ENCODE data around the gene MYOCD.

The MYOCD gene

GRCh38 chr17:12759090-12759489 is 93.4 kb downstream of the MYOCD start:
- CTCF ChIA-PET = no interaction called here

GRCh38 chr17:12765548-12765947 is 99.9 kb downstream of the MYOCD start:
- POLR2A ChIA-PET = no interaction called here
- Histone ChIP-seq H3K9me3 (ENCODE audit: control insufficient read depth, insufficient read depth, low read depth, low read length) (no peaks in the 10 kb centered on the region), H3K27ac (ENCODE audit: extremely low read depth, low read depth, low read length) (no peak overlapping the region), H3K4me3 (ENCODE audit: low read depth, low read length) (no peak overlapping the region), H3K4me1 (ENCODE audit: control insufficient read depth, insufficient read depth, low read length) (peaks cover 6% of the 10 kb centered on the region; the same call in 1 of the 2 replicates), H3K36me3 (ENCODE audit: control insufficient read depth in 2 of 2, insufficient read depth in 1 of 2, low read length in 2 of 2) (no peaks in the 10 kb centered on the region)
- CTCF ChIA-PET = interaction anchor here (0.6 to 1.8 kb wide), 5 partner anchors 24 to 182 kb away, joined by 3 to 10 read pairs (median 4); no protein-coding TSS in a partner anchor
- no peak for TF ChIP-seq ZNF561 (tag by site-specific recombination; IDR thresholded peaks at IDR 0.05; ENCODE audit: borderline replicate concordance)
- TF ChIP-seq, protein P1, sequence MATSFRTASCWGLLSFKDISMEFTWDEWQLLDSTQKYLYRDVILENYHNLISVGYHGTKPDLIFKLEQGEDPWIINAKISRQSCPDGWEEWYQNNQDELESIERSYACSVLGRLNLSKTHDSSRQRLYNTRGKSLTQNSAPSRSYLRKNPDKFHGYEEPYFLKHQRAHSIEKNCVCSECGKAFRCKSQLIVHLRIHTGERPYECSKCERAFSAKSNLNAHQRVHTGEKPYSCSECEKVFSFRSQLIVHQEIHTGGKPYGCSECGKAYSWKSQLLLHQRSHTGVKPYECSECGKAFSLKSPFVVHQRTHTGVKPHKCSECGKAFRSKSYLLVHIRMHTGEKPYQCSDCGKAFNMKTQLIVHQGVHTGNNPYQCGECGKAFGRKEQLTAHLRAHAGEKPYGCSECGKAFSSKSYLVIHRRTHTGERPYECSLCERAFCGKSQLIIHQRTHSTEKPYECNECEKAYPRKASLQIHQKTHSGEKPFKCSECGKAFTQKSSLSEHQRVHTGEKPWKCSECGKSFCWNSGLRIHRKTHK (tag by site-specific recombination; IDR thresholded peaks at IDR 0.05) = no peak
- no peak for TF ChIP-seq ZNF23 (tag by site-specific recombination; IDR thresholded peaks at IDR 0.05; ENCODE audit: borderline replicate concordance)
- no peak for TF ChIP-seq ZNF274 (IDR thresholded peaks at IDR 0.05; ENCODE audit: low read length)
- TF ChIP-seq ZNF274 (tag by site-specific recombination; IDR thresholded peaks at IDR 0.05; ENCODE audit: borderline replicate concordance) = no peak
- TF ChIP-seq KLF16 (tag by site-specific recombination; IDR thresholded peaks at IDR 0.05) = no peak
- no peak for TF ChIP-seq ZNF518A (tag by site-specific recombination; conservative IDR thresholded peaks at IDR 0.05; ENCODE audit: low read depth)
- no peak for TF ChIP-seq ZBTB44 (tag by site-specific recombination; IDR thresholded peaks at IDR 0.05)
- no peak for TF ChIP-seq ZNF354C (tag by site-specific recombination; IDR thresholded peaks at IDR 0.05; ENCODE audit: borderline replicate concordance, low read depth)
- TF ChIP-seq ZNF555 (tag by site-specific recombination; conservative IDR thresholded peaks at IDR 0.05) = no peak
- no peak for TF ChIP-seq GLIS2 (tag by site-specific recombination; IDR thresholded peaks at IDR 0.05)
- no peak for TF ChIP-seq ZNF629 (tag by site-specific recombination; IDR thresholded peaks at IDR 0.05)

More at GRCh38 chr17:12759090-12759489, 93.4 kb downstream of the MYOCD start:
- Histone ChIP-seq H3K9me3 (ENCODE audit: control insufficient read depth, insufficient read depth, low read depth, low read length) (no peaks in the 10 kb centered on the region), H3K27ac (ENCODE audit: extremely low read depth, low read depth, low read length) (no peak overlapping the region), H3K4me1 (ENCODE audit: control insufficient read depth, insufficient read depth, low read length) (no peaks in the 10 kb centered on the region), H3K4me3 (ENCODE audit: low read depth, low read length) (no peak overlapping the region), H3K36me3 (ENCODE audit: control insufficient read depth in 2 of 2, insufficient read depth in 1 of 2, low read length in 2 of 2) (no peaks in the 10 kb centered on the region)
- no peak for TF ChIP-seq ZNF621 (tag by site-specific recombination; IDR thresholded peaks at IDR 0.05)
- TF ChIP-seq ZNF280C (tag by site-specific recombination; IDR thresholded peaks at IDR 0.05) = no peak
- POLR2A ChIA-PET = no interaction called here
